H1 (cell line): Measurements from ENCODE around the gene GSK3B. TPM values are rescaled to one million over a fixed set of nuclear protein-coding genes. Genes with fewer than 3 reads are reported as not detected.
A peak's percentile ranks its signal among the peaks of the same experiment; 100 is the strongest.

Experiments used
- CTCF ChIA-PET: fragments of 300-600 bp; sonication (Branson Sonifier 250); formaldehyde crosslinking; loops from one replicate; lab custom pipeline; 2021; ENCODE audit not compliant: partially characterized antibody; lab: Charles Lee
- POLR2A ChIA-PET: fragments of 300-600 bp; sonication (Branson Sonifier 250); formaldehyde crosslinking; loops from one replicate; lab custom pipeline; 2021; ENCODE audit warnings: inconsistent platforms; ENCODE audit not compliant: partially characterized antibody; lab: Charles Lee
- DNase-seq, 2 experiments: peaks; one replicate each; pipeline versions ENCODE4 v3.0.0 to v3.0.0-alpha.2; 2010 to 2022; ENCODE audit warnings: low spot score in 2 of 2, low read depth in 1 of 2, mixed read lengths in 1 of 2
- FAIRE-seq: peaks from 2 replicates; lab custom pipeline; 2011; peaks lifted over from hg19 to GRCh38; lab: Jason Lieb, UNC
- H2AFZ ChIP-seq: 2 replicates; pipeline ENCODE4 v1.8.1; 2012; ENCODE audit warnings: low read length, inconsistent platforms
- H2AK5ac ChIP-seq: 2 replicates; pipeline ENCODE4 v1.6.1; 2013; ENCODE audit warnings: low read depth, low read length
- H2BK120ac ChIP-seq: replicated peaks from 2 replicates; pipeline ENCODE3; 2013; ENCODE audit warnings: low read depth, low read length, inconsistent platforms
- H2BK12ac ChIP-seq: 2 replicates; pipeline ENCODE4 v1.6.1; 2013; ENCODE audit warnings: low read depth, low read length
- H2BK15ac ChIP-seq: 2 replicates; pipeline ENCODE4 v1.6.1; 2013; ENCODE audit warnings: low read length
- H2BK20ac ChIP-seq: 2 replicates; pipeline ENCODE4 v1.6.1; 2013; ENCODE audit warnings: low read length
- H2BK5ac ChIP-seq: 2 replicates; pipeline ENCODE4 v1.6.1; 2013; ENCODE audit warnings: low read depth, low read length
- H3K14ac ChIP-seq: 2 replicates; pipeline ENCODE4 v1.6.1; 2013; ENCODE audit warnings: inconsistent platforms; ENCODE audit not compliant: insufficient read length
- H3K18ac ChIP-seq: 2 replicates; pipeline ENCODE4 v1.6.1; 2013; ENCODE audit warnings: low read length; ENCODE audit errors: extremely low read depth
- H3K23ac ChIP-seq: 2 replicates; pipeline ENCODE4 v1.6.1; 2013; ENCODE audit warnings: inconsistent platforms; ENCODE audit not compliant: insufficient read length
- H3K23me2 ChIP-seq: 2 replicates; pipeline ENCODE4 v1.6.1; 2013; ENCODE audit warnings: low read depth, low read length
- H3K27ac ChIP-seq: 2 replicates; pipeline ENCODE4 v1.6.1; 2011; ENCODE audit warnings: low read depth, low read length, inconsistent platforms
- H3K27me3 ChIP-seq, 4 experiments: replicated peaks in 1 of 4; 1 replicate in 1 of 4; 2 replicates in 3 of 4; pipeline versions ENCODE4 v1.6.1 to v1.8.1; 2011 to 2013; ENCODE audit warnings: low read length in 3 of 4, mild to moderate bottlenecking in 3 of 4, inconsistent platforms in 2 of 4, mixed read lengths in 2 of 4, moderate library complexity in 1 of 4; ENCODE audit not compliant: control insufficient read depth in 3 of 4, insufficient read depth in 3 of 4; ENCODE audit errors: extremely low read depth in 1 of 4
- H3K36me3 ChIP-seq, 4 experiments: 2 replicates each; pipeline versions ENCODE4 v1.6.1 to v1.8.1; 2011 to 2013; ENCODE audit warnings: mild to moderate bottlenecking in 4 of 4, low read length in 3 of 4, moderate library complexity in 2 of 4, control low read depth in 1 of 4, inconsistent platforms in 1 of 4; ENCODE audit not compliant: insufficient read depth in 4 of 4, control insufficient read depth in 2 of 4
- H3K4ac ChIP-seq: replicated peaks from 2 replicates; pipeline ENCODE3; 2013; ENCODE audit warnings: low read length, low read depth, mixed read lengths, inconsistent platforms; ENCODE audit not compliant: insufficient read length
- H3K4me1 ChIP-seq, 4 experiments: replicated peaks in 1 of 4; 1 replicate in 1 of 4; 2 replicates in 3 of 4; pipeline versions ENCODE4 v1.6.1 to v1.8.1; 2011 to 2013; ENCODE audit warnings: low read length in 3 of 4, inconsistent platforms in 2 of 4, mixed read lengths in 1 of 4; ENCODE audit not compliant: insufficient read depth in 4 of 4, control insufficient read depth in 3 of 4
- H3K4me2 ChIP-seq, 2 experiments: 2 replicates each; pipeline versions ENCODE4 v1.6.1 to v1.8.1; 2011 to 2013; ENCODE audit warnings: low read depth in 2 of 2, low read length in 2 of 2, control low read depth in 1 of 2, inconsistent platforms in 1 of 2, mild to moderate bottlenecking in 1 of 2; ENCODE audit not compliant: insufficient read depth in 1 of 2
- H3K4me3 ChIP-seq, 4 experiments: fragments of 200-600, 300-600 bp in 1 of 4; sonication (generic), shearing (Covaris generic), sonication (Bioruptor Twin) in 1 of 4; 2 replicates each; pipeline versions ENCODE4 v1.5.1 to v1.8.1; 2011 to 2016; ENCODE audit warnings: low read length in 4 of 4, low read depth in 3 of 4, control low read depth in 2 of 4, inconsistent platforms in 2 of 4, mild to moderate bottlenecking in 2 of 4, mixed read lengths in 1 of 4, moderate library complexity in 1 of 4; ENCODE audit not compliant: insufficient read depth in 2 of 4; ENCODE audit errors: extremely low read depth in 1 of 4
- H3K56ac ChIP-seq: replicated peaks from 2 replicates; pipeline ENCODE3; 2013; ENCODE audit warnings: low read depth, mild to moderate bottlenecking, mixed read lengths, low read length, inconsistent platforms; ENCODE audit not compliant: insufficient read length
- H3K79me1 ChIP-seq: 2 replicates; pipeline ENCODE4 v1.6.1; 2013; ENCODE audit warnings: low read depth, low read length, control low read depth
- H3K79me2 ChIP-seq, 2 experiments: 2 replicates each; pipeline versions ENCODE4 v1.6.1 to v1.8.1; 2012 to 2013; ENCODE audit warnings: low read length in 2 of 2, mild to moderate bottlenecking in 2 of 2, inconsistent platforms in 1 of 2; ENCODE audit not compliant: insufficient read depth in 2 of 2, control insufficient read depth in 1 of 2
- H3K9ac ChIP-seq, 4 experiments: replicated peaks in 1 of 4; 1 replicate in 1 of 4; 2 replicates in 3 of 4; pipeline versions ENCODE4 v1.6.1 to v1.8.1; 2011 to 2013; ENCODE audit warnings: low read depth in 3 of 4, low read length in 3 of 4, control low read depth in 2 of 4, mild to moderate bottlenecking in 2 of 4, moderate library complexity in 2 of 4, inconsistent platforms in 1 of 4; ENCODE audit errors: extremely low read depth in 1 of 4
- H3K9me3 ChIP-seq, 2 experiments: 2 replicates each; pipeline versions ENCODE4 v1.6.1 to v1.8.1; 2012 to 2013; ENCODE audit warnings: mild to moderate bottlenecking in 2 of 2, moderate library complexity in 2 of 2, control low read depth in 1 of 2, inconsistent platforms in 1 of 2, low read depth in 1 of 2, low read length in 1 of 2, mixed read lengths in 1 of 2; ENCODE audit not compliant: insufficient read depth in 2 of 2
- H4K20me1 ChIP-seq, 2 experiments: replicated peaks in 1 of 2; 2 replicates each; pipeline versions ENCODE3 to v1.8.1; 2011 to 2013; ENCODE audit warnings: inconsistent platforms in 2 of 2, low read length in 2 of 2, mild to moderate bottlenecking in 1 of 2; ENCODE audit not compliant: insufficient read depth in 2 of 2, control insufficient read depth in 1 of 2
- H4K5ac ChIP-seq: 2 replicates; pipeline ENCODE4 v1.6.1; 2013; ENCODE audit warnings: low read length, low read depth, mixed read lengths, inconsistent platforms; ENCODE audit not compliant: insufficient read length
- H4K8ac ChIP-seq: 2 replicates; pipeline ENCODE4 v1.8.0; 2013; ENCODE audit warnings: mild to moderate bottlenecking, moderate library complexity, low read length, inconsistent platforms; ENCODE audit not compliant: insufficient read depth; ENCODE audit errors: extremely low read depth
- H4K91ac ChIP-seq: replicated peaks from 2 replicates; pipeline ENCODE3; 2013; ENCODE audit warnings: low read length, mixed read lengths, inconsistent platforms; ENCODE audit not compliant: insufficient read length
- CBX5 ChIP-seq: fragments of 300-800, 300-1000 bp; sonication (generic); IDR thresholded peaks from 2 replicates; pipeline ENCODE4 v1.7.1; 2016; ENCODE audit warnings: antibody characterized with exemption, low read length, low read depth
- CEBPB ChIP-seq: IDR thresholded peaks from 2 replicates; pipeline ENCODE4 v1.6.1; 2012; ENCODE audit warnings: low read depth, low read length
- CHD2 ChIP-seq: IDR thresholded peaks from 2 replicates; pipeline ENCODE4 v1.6.1; 2012; ENCODE audit warnings: low read length, improper control_type of control experiment
- CREB1 ChIP-seq: IDR thresholded peaks from 2 replicates; pipeline ENCODE4 v1.6.1; 2012; ENCODE audit warnings: inconsistent platforms
- MAX ChIP-seq: IDR thresholded peaks from 2 replicates; pipeline ENCODE4 v1.6.1; 2012; ENCODE audit warnings: inconsistent platforms
- RFX5 ChIP-seq: IDR thresholded peaks from 2 replicates; pipeline ENCODE4 v1.6.1; 2011; ENCODE audit warnings: low read depth, low read length, improper control_type of control experiment, borderline replicate concordance
- SP1 ChIP-seq: IDR thresholded peaks from 2 replicates; pipeline ENCODE4 v1.6.1; 2011; ENCODE audit warnings: low read depth, low read length
- SP2 ChIP-seq: IDR thresholded peaks from 2 replicates; pipeline ENCODE4 v1.6.1; 2012; ENCODE audit warnings: mild to moderate bottlenecking, low read length, inconsistent platforms
- SP4 ChIP-seq: IDR thresholded peaks from 2 replicates; pipeline ENCODE4 v1.6.1; 2012; ENCODE audit warnings: low read length, inconsistent platforms
- WGBS, 2 experiments: shearing (Covaris generic) in 1 of 2; methylation state at CpG; one replicate each; pipeline versions ENCODE4 v1.1.6 to v1.1.7; 2013 to 2015; ENCODE audit warnings: low lambda C conversion rate in 2 of 2, mixed read lengths in 2 of 2, inconsistent platforms in 1 of 2, low coverage in 1 of 2, missing lambda C conversion rate in 1 of 2; ENCODE audit not compliant: insufficient replicate concordance in 2 of 2, insufficient coverage in 1 of 2, insufficient read length in 1 of 2; ENCODE audit errors: extremely low coverage in 1 of 2, missing lambda C conversion rate in 1 of 2; 5-methylcytosine and 5-hydroxymethylcytosine counted together
- polyA plus RNA-seq, 7 experiments: library from polyadenylated mRNA; depleted of rRNA in 3 of 7; stranded (reverse) in 5 of 7; unstranded in 2 of 7; fragments of >200 nt in 5 of 7; fragments of 200-250 nt in 2 of 7; gene quantifications; 1 replicate in 5 of 7; 2 replicates in 1 of 7; 4 replicates in 1 of 7; pipeline versions ENCODE4 v1.2.1 to v1.2.3, GENCODE V29; 2011 to 2013; ENCODE audit warnings: missing spikeins in 2 of 7, mixed read lengths in 2 of 7
- total RNA-seq: library from RNA; stranded (reverse); fragmentation: NEBNext Ultra II Directional; extraction: Animal tissue kit (Norgen Biotek cat#: 25700); gene quantifications from 2 replicates; pipeline ENCODE4 v1.2.1, GENCODE V29; 2021
- TF ChIP-seq, protein P1 (sequence below): IDR thresholded peaks from 2 replicates; pipeline ENCODE4 v1.6.1; 2011; ENCODE audit warnings: low read depth, mild to moderate bottlenecking, low read length; ENCODE audit not compliant: insufficient read depth

Gene GSK3B
- total and polyA plus RNA-seq, 2 of the 8 experiments (the other 6 are each of a cell fraction or from before 2014, with no cell fraction given) = 24.2 to 50.7 TPM

GRCh38 chr3:120094776-120095225, 554 bp upstream of the GSK3B start:
- DNase-seq (peak in 1 of 2 experiments; percentile 99), FAIRE-seq (peak; percentile 93)
- Histone ChIP-seq H3K36me3 (peaks cover 0 to 16% (median 0%) of the 10 kb centered on the region in 4 experiments; a peak in 2 of 8 replicates), H3K4ac (no peak overlapping the region), H2AFZ (no peak overlapping the region), H3K14ac (no peak overlapping the region), H2BK15ac (no peak overlapping the region), H4K5ac (peak overlapping the region; percentile 81), H3K9ac (peak overlapping the region; percentile 99 to 100 (median 100)), H3K79me1 (no peaks in the 10 kb centered on the region), H3K4me3 (peak overlapping the region; percentile 86 to 99 (median 94)), H4K91ac (peak overlapping the region; percentile 94), H3K9me3 (no peaks in the 10 kb centered on the region), H3K23me2 (peaks cover 7% of the 10 kb centered on the region; the same call in 1 of the 2 replicates), H2BK20ac (no peak overlapping the region), H3K27me3 (no peaks in the 10 kb centered on the region), H3K4me2 (peak overlapping the region; percentile 95 to 99), H2BK5ac (peak overlapping the region; percentile 99), H3K18ac (peak overlapping the region; percentile 93; the same call in 1 of the 2 replicates), H2BK120ac (no peak overlapping the region), H3K79me2 (peaks cover 29 to 75% of the 10 kb centered on the region in 2 experiments), H3K27ac (peak overlapping the region; percentile 99), H3K56ac (peak overlapping the region; percentile 86), H2AK5ac (no peak overlapping the region), H2BK12ac (peak overlapping the region; percentile 93; the same call in 1 of the 2 replicates), H4K8ac (peak overlapping the region; percentile 100; the same call in 1 of the 2 replicates), H3K4me1 (peaks cover 0 to 2% (median 0%) of the 10 kb centered on the region in 4 experiments; a peak in 4 of 7 replicates), H4K20me1 (peaks cover 8 to 11% of the 10 kb centered on the region in 2 experiments), H3K23ac (no peak overlapping the region)
- 1% methylated on average over 29 of the region's 31 CpGs; no CpG with 5 or more reads in 1 of the 2 experiments for WGBS, 2 experiments
- ChIA-PET POLR2A (interaction anchor here (0.8 to 2.9 kb wide), 27 partner anchors 11 to 499 kb away, joined by 3 to 30 read pairs (median 5); partner anchors contain the start of genes FSTL1 and LRRC58), CTCF (interaction anchor here (0.8 to 0.9 kb wide), 2 partner anchors 50 to 56 kb away, joined by 3 read pairs; no protein-coding TSS in a partner anchor)
- TF ChIP-seq MAX (peak; percentile 47; the same call in 1 of the 2 replicates), CBX5 (no peak), CHD2 (peak; percentile 79), SP4 (peak; percentile 27; the same call in 1 of the 2 replicates), CEBPB (no peak), CREB1 (peak; percentile 18; the same call in 1 of the 2 replicates), RFX5 (peak; percentile 11; the same call in 1 of the 2 replicates), SP2 (peak; percentile 30; the same call in 1 of the 2 replicates), SP1 (peak; percentile 97)
- TF ChIP-seq, protein P1, sequence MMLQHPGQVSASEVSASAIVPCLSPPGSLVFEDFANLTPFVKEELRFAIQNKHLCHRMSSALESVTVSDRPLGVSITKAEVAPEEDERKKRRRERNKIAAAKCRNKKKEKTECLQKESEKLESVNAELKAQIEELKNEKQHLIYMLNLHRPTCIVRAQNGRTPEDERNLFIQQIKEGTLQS = no peak
